HEK293 (cell line): ENCODE measurements around the gene DHRS13.
"Not testable (repeated sequence)": the region's sequence is repeated elsewhere in the genome, so short reads cannot be mapped to it uniquely, and the experiment has no call there.

Experiments
- CTCF ChIA-PET: fragments of 350-600 bp; formaldehyde crosslinking; extraction: SDS; loops from one replicate; lab custom pipeline; 2021; ENCODE audit warnings: antibody characterized with exemption; lab: Yijun Ruan, JAX
- POLR2A ChIA-PET: fragments of 300-600 bp; formaldehyde crosslinking; extraction: SDS; loops from one replicate; lab custom pipeline; 2020; ENCODE audit warnings: antibody characterized with exemption, inconsistent platforms; lab: Yijun Ruan, JAX
- H3K27ac ChIP-seq: fragments of 200-500 bp; sonication (Bioruptor generic); 2 replicates; pipeline ENCODE4 v1.5.1; 2014; ENCODE audit warnings: low read depth, low read length, control low read depth, inconsistent platforms; ENCODE audit errors: extremely low read depth
- H3K36me3 ChIP-seq, 2 experiments: fragments of 200-500 bp in 1 of 2; sonication (Bioruptor generic) in 1 of 2; 1 replicate in 1 of 2; 2 replicates in 1 of 2; pipeline ENCODE4 v1.5.1; 2014 to 2017; ENCODE audit warnings: inconsistent platforms in 2 of 2, low read length in 2 of 2; ENCODE audit not compliant: control insufficient read depth in 2 of 2, insufficient read depth in 1 of 2
- H3K4me1 ChIP-seq: fragments of 200-500 bp; sonication (Bioruptor generic); 2 replicates; pipeline ENCODE4 v1.5.1; 2014; ENCODE audit warnings: mild to moderate bottlenecking, low read length, inconsistent platforms; ENCODE audit not compliant: control insufficient read depth, insufficient read depth
- H3K4me3 ChIP-seq: 2 replicates; pipeline ENCODE4 v1.5.1; 2011; ENCODE audit warnings: low read depth, mild to moderate bottlenecking, control low read depth, low read length, moderate library complexity
- H3K9me3 ChIP-seq: fragments of 200-500 bp; sonication (Bioruptor generic); 2 replicates; pipeline ENCODE4 v1.5.1; 2014; ENCODE audit warnings: low read depth, low read length, inconsistent platforms; ENCODE audit not compliant: control insufficient read depth, insufficient read depth
- SCRT1 ChIP-seq: fragments of 450-650 bp; formaldehyde crosslinking; IDR thresholded peaks from 2 replicates; pipeline ENCODE4 v1.5.1; 2016; ENCODE audit warnings: missing biosample characterization, missing genetic modification characterization, borderline replicate concordance
- SCRT2 ChIP-seq: fragments of 450-650 bp; formaldehyde crosslinking; IDR thresholded peaks from 2 replicates; pipeline ENCODE4 v1.5.1; 2016; ENCODE audit warnings: missing biosample characterization, missing genetic modification characterization
- ZBTB1 ChIP-seq: fragments of 450-650 bp; formaldehyde crosslinking; IDR thresholded peaks from 2 replicates; pipeline ENCODE4 v1.5.1; 2016; ENCODE audit warnings: missing biosample characterization, missing genetic modification characterization
- ZBTB21 ChIP-seq: fragments of 450-650 bp; formaldehyde crosslinking; IDR thresholded peaks from 2 replicates; pipeline ENCODE4 v1.5.1; 2017; ENCODE audit warnings: missing biosample characterization, missing genetic modification characterization
- ZNF121 ChIP-seq: fragments of 450-650 bp; formaldehyde crosslinking; IDR thresholded peaks from 2 replicates; pipeline ENCODE4 v1.5.1; 2016; ENCODE audit warnings: missing biosample characterization, missing genetic modification characterization
- ZNF146 ChIP-seq: fragments of 450-650 bp; formaldehyde crosslinking; IDR thresholded peaks from 2 replicates; pipeline ENCODE4 v1.5.1; 2016; ENCODE audit warnings: missing biosample characterization, missing genetic modification characterization
- ZNF214 ChIP-seq: fragments of 450-650 bp; formaldehyde crosslinking; IDR thresholded peaks from 2 replicates; pipeline ENCODE4 v1.5.1; 2017; ENCODE audit warnings: missing biosample characterization, mild to moderate bottlenecking, missing genetic modification characterization, borderline replicate concordance
- ZNF600 ChIP-seq: fragments of 450-650 bp; formaldehyde crosslinking; IDR thresholded peaks from 2 replicates; pipeline ENCODE4 v1.5.1; 2016; ENCODE audit warnings: missing biosample characterization, missing genetic modification characterization
- ZNF707 ChIP-seq: fragments of 450-650 bp; formaldehyde crosslinking; IDR thresholded peaks from 2 replicates; pipeline ENCODE4 v1.5.1; 2016; ENCODE audit warnings: missing biosample characterization, missing genetic modification characterization
- ZNF776 ChIP-seq: fragments of 450-650 bp; formaldehyde crosslinking; IDR thresholded peaks from 2 replicates; pipeline ENCODE4 v1.5.0; 2017; ENCODE audit warnings: missing biosample characterization, missing genetic modification characterization, borderline replicate concordance
- ZSCAN16 ChIP-seq: fragments of 450-650 bp; formaldehyde crosslinking; IDR thresholded peaks from 2 replicates; pipeline ENCODE4 v1.5.1; 2016; ENCODE audit warnings: missing biosample characterization, missing genetic modification characterization
- TF ChIP-seq, protein P1 (sequence below): fragments of 450-650 bp; formaldehyde crosslinking; IDR thresholded peaks from 2 replicates; pipeline ENCODE4 v1.5.0; 2017; ENCODE audit warnings: missing biosample characterization, missing genetic modification characterization, borderline replicate concordance
- TF ChIP-seq, protein P2 (sequence below): fragments of 450-650 bp; formaldehyde crosslinking; IDR thresholded peaks from 2 replicates; pipeline ENCODE4 v1.5.1; 2017; ENCODE audit warnings: missing biosample characterization, missing genetic modification characterization
- TF ChIP-seq, protein P3 (sequence below): fragments of 450-650 bp; formaldehyde crosslinking; conservative IDR thresholded peaks from 2 replicates; pipeline ENCODE4 v1.5.1; 2016; ENCODE audit warnings: low read depth, missing biosample characterization, missing genetic modification characterization
- TF ChIP-seq, protein P4 (sequence below): fragments of 450-650 bp; IDR thresholded peaks from 2 replicates; pipeline ENCODE4 v1.5.1; 2018; ENCODE audit warnings: missing biosample characterization, mild to moderate bottlenecking, missing genetic modification characterization

DHRS13 gene

DNA sequence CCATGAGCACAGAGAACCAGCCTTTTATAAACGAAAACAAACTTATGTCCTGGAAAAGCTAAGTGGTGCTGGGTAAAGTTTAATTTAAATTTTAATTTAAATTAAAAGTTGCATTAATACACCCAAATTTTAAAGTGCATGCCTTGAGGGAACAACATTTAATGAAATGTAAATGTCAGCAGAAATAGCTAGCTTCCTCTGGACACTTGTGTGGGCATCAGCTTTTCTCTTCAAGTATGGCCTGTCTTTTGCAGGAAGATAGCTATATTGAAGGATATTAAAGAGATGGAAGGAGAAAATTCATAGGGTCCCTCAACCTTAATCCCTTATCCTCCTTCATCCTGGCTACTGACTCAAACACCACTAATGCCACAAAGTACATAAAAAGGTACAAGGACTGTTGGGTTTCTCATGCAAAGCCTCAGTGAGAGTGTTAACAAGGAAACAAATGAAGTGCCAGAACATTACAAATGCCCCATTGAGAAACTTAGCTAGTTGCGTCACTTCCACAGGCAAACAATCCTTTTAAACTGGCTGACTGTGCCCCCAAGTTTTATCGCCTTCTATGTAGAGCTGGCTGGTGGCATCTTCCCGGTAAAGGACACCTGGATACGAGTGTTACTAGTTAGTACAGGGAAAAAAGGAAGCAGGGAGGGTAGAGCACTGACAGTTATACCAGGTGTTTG lies 34.3 kb upstream of the DHRS13 start (continued):
- TF ChIP-seq ZBTB21 (tag by site-specific recombination) (no peak), ZNF214 (tag by site-specific recombination) (no peak), ZBTB1 (tag by site-specific recombination) (no peak), ZNF146 (no peak), ZNF707 (tag by site-specific recombination) (no peak)
- TF ChIP-seq, protein P1, sequence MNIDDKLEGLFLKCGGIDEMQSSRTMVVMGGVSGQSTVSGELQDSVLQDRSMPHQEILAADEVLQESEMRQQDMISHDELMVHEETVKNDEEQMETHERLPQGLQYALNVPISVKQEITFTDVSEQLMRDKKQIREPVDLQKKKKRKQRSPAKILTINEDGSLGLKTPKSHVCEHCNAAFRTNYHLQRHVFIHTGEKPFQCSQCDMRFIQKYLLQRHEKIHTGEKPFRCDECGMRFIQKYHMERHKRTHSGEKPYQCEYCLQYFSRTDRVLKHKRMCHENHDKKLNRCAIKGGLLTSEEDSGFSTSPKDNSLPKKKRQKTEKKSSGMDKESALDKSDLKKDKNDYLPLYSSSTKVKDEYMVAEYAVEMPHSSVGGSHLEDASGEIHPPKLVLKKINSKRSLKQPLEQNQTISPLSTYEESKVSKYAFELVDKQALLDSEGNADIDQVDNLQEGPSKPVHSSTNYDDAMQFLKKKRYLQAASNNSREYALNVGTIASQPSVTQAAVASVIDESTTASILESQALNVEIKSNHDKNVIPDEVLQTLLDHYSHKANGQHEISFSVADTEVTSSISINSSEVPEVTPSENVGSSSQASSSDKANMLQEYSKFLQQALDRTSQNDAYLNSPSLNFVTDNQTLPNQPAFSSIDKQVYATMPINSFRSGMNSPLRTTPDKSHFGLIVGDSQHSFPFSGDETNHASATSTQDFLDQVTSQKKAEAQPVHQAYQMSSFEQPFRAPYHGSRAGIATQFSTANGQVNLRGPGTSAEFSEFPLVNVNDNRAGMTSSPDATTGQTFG (tag by site-specific recombination): no peak
- TF ChIP-seq, protein P2, sequence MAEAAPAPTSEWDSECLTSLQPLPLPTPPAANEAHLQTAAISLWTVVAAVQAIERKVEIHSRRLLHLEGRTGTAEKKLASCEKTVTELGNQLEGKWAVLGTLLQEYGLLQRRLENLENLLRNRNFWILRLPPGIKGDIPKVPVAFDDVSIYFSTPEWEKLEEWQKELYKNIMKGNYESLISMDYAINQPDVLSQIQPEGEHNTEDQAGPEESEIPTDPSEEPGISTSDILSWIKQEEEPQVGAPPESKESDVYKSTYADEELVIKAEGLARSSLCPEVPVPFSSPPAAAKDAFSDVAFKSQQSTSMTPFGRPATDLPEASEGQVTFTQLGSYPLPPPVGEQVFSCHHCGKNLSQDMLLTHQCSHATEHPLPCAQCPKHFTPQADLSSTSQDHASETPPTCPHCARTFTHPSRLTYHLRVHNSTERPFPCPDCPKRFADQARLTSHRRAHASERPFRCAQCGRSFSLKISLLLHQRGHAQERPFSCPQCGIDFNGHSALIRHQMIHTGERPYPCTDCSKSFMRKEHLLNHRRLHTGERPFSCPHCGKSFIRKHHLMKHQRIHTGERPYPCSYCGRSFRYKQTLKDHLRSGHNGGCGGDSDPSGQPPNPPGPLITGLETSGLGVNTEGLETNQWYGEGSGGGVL: no peak

DNA sequence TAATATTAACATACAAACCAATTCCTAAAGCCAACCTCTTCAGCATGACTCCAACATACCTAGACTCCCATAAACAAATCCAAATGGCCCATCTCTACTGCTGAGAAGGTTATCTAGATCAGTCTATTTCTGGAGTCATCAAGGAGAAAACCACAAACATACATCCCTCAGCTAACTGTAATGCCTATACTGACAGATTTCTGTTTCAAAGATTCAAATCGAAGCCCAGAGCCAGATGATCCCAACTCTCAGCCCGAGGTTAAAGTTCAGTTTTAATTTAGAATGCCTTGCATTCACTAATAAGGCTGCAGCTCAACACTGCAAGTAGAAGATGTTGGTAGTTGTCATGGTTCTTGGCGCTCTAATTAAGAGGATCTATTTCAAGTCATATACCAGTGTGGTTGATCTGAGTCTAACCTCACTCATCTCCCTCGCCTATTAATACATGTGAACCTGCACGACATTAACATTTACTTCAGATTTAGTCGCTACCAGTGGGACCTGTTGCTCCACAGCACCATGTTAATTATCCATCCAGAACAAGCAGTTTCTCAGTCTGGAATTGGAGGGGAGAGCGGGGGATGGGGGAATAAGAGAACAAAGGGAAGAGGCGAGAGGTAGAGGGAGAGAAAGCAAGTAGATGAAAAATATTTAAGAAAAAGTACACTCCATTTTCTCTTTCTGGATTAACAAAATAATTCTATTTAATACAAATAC lies 33.0 kb upstream of the DHRS13 start:
- H3K27ac ChIP-seq: no peak overlapping the region
- TF ChIP-seq SCRT2 (tag by site-specific recombination): peak; percentile 89
- no peak for TF ChIP-seq ZNF214 (tag by site-specific recombination)
- TF ChIP-seq ZNF600: 0 out of 2 replicates have a peak, but pooled peaks have one; percentile 40
- peak; percentile 61; the same call in 1 of the 2 replicates for TF ChIP-seq SCRT1 (tag by site-specific recombination)
- no peak for TF ChIP-seq ZSCAN16
- peaks cover 11 to 42% of the 10 kb centered on the region in 2 experiments; a peak in 2 of 3 replicates for H3K36me3 ChIP-seq
- peaks cover 36% of the 10 kb centered on the region for H3K4me1 ChIP-seq
- no peaks in the 10 kb centered on the region for H3K9me3 ChIP-seq
- POLR2A ChIA-PET: interaction anchor here (1.4 to 3.7 kb wide), 3 partner anchors 14 to 37 kb away, joined by 3 to 14 read pairs (median 5); partner anchors contain the start of gene PHF12
- H3K4me3 ChIP-seq: no peak overlapping the region
- CTCF ChIA-PET: interaction anchor here (0.6 to 1.1 kb wide), 3 partner anchors 31 to 172 kb away, joined by 3 to 8 read pairs (median 3); no protein-coding TSS in a partner anchor

DNA sequence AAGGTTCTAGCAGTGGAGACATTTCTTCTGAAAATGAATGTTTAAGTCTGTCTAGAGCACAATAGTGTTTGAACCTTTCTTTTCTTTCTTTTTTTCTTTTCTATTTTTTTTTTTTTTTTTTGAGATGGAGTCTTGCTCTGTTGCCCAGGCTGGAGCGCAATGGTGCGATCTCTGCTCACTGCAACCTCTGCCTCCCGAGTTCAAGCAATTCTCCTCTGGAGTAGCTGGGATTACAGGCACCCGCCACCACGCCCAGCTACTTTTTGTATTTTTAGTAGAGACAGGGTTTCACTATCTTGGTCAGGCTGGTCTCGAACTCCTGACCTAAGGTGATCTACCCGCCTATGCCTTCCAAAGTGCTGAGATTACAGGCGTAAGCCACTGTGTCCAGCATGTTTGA lies 31.6 kb upstream of the DHRS13 start:
- CTCF ChIA-PET: interaction anchor here (0.8 to 1.6 kb wide), 6 partner anchors 16 to 285 kb away, joined by 3 to 7 read pairs (median 4); no protein-coding TSS in a partner anchor
- Histone ChIP-seq H3K4me1 (peaks cover 24% of the 10 kb centered on the region), H3K36me3 (peaks cover 11 to 41% of the 10 kb centered on the region in 2 experiments)
- peak; percentile 76 for TF ChIP-seq ZNF121 (tag by site-specific recombination)
- POLR2A ChIA-PET: interaction anchor here (1.1 to 2.0 kb wide), 2 partner anchors 15 to 17 kb away, joined by 3 to 5 read pairs; partner anchors contain the start of gene PHF12
- not testable (repeated sequence) for H3K4me3 ChIP-seq, H3K27ac ChIP-seq, H3K9me3 ChIP-seq

DNA sequence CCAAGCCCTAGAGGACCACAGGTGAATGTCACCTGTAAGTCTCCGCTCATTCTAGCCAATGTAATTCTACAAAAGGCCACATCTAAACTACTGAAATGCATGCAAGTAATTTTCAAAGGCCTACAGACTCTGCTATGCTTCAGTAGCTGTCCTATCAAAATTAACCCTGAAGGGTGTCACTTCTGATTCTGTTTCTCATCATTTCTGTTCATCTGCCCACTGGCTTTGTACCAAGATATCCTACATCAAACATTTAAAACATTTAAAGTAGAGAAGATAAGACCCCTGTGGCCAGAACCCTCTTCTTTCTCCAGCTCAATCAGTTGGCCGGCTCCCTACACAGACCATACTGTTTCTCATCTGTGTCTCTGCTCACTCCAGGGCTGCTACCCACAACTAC lies 26.9 kb upstream of the DHRS13 start:
- no peak overlapping the region for H3K4me3 ChIP-seq
- H3K9me3 ChIP-seq: no peaks in the 10 kb centered on the region
- CTCF ChIA-PET: interaction anchor here (0.5 to 2.2 kb wide), 9 partner anchors 13 to 203 kb away, joined by 3 to 8 read pairs (median 4); partner anchors contain the start of gene TLCD1
- H3K27ac ChIP-seq: no peak overlapping the region
- no peaks in the 10 kb centered on the region; the same call in 1 of the 2 replicates for H3K4me1 ChIP-seq
- H3K36me3 ChIP-seq: peaks cover 16 to 67% of the 10 kb centered on the region in 2 experiments
- POLR2A ChIA-PET: interaction anchor here (1.2 kb wide), 1 partner anchor 22 kb away, joined by 8 read pairs; no protein-coding TSS in a partner anchor
- TF ChIP-seq, protein P3, sequence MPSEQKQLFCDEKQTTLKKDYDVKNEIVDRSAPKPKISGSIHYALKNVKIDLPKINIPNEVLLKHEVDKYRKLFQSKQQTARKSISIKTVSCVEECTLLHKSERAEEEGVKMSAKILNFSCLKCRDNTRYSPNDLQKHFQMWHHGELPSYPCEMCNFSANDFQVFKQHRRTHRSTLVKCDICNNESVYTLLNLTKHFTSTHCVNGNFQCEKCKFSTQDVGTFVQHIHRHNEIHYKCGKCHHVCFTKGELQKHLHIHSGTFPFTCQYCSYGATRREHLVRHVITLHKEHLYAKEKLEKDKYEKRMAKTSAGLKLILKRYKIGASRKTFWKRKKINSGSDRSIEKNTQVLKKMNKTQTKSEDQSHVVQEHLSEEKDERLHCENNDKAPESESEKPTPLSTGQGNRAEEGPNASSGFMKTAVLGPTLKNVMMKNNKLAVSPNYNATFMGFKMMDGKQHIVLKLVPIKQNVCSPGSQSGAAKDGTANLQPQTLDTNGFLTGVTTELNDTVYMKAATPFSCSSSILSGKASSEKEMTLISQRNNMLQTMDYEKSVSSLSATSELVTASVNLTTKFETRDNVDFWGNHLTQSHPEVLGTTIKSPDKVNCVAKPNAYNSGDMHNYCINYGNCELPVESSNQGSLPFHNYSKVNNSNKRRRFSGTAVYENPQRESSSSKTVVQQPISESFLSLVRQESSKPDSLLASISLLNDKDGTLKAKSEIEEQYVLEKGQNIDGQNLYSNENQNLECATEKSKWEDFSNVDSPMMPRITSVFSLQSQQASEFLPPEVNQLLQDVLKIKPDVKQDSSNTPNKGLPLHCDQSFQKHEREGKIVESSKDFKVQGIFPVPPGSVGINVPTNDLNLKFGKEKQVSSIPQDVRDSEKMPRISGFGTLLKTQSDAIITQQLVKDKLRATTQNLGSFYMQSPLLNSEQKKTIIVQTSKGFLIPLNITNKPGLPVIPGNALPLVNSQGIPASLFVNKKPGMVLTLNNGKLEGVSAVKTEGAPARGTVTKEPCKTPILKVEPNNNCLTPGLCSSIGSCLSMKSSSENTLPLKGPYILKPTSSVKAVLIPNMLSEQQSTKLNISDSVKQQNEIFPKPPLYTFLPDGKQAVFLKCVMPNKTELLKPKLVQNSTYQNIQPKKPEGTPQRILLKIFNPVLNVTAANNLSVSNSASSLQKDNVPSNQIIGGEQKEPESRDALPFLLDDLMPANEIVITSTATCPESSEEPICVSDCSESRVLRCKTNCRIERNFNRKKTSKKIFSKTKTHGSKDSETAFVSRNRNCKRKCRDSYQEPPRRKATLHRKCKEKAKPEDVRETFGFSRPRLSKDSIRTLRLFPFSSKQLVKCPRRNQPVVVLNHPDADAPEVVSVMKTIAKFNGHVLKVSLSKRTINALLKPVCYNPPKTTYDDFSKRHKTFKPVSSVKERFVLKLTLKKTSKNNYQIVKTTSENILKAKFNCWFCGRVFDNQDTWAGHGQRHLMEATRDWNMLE (tag by site-specific recombination): no peak
- no peak for TF ChIP-seq ZNF776 (tag by site-specific recombination)
- TF ChIP-seq, protein P4, sequence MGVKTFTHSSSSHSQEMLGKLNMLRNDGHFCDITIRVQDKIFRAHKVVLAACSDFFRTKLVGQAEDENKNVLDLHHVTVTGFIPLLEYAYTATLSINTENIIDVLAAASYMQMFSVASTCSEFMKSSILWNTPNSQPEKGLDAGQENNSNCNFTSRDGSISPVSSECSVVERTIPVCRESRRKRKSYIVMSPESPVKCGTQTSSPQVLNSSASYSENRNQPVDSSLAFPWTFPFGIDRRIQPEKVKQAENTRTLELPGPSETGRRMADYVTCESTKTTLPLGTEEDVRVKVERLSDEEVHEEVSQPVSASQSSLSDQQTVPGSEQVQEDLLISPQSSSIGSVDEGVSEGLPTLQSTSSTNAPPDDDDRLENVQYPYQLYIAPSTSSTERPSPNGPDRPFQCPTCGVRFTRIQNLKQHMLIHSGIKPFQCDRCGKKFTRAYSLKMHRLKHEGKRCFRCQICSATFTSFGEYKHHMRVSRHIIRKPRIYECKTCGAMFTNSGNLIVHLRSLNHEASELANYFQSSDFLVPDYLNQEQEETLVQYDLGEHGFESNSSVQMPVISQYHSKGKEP (tag by site-specific recombination): no peak
